Measurements from ENCODE around the gene CDKN1C.

GRCh38 chr11:2901854-2902783 lies 16.5 kb upstream of the CDKN1C start:
- TF ChIP-seq SP1 (IDR thresholded peaks at IDR 0.05): no peak
- no peak for TF ChIP-seq SUZ12 (IDR thresholded peaks at IDR 0.05)
- TF ChIP-seq BHLHE40 (IDR thresholded peaks at IDR 0.05; ENCODE audit: borderline replicate concordance): no peak
- peak; percentile 47; the same call in 1 of the 2 replicates for TF ChIP-seq L3MBTL2 (conservative IDR thresholded peaks at IDR 0.05)
- no peak for TF ChIP-seq NFRKB (IDR thresholded peaks at IDR 0.05)
- no peak for TF ChIP-seq TARDBP (IDR thresholded peaks at IDR 0.05)
- no peak for TF ChIP-seq FOXA1 (IDR thresholded peaks at IDR 0.05)
- TF ChIP-seq LEF1 (IDR thresholded peaks at IDR 0.05; ENCODE audit: borderline replicate concordance): no peak

All from HEK293T (cell line).